ENCODE results near the gene TRAF6.
"Not testable (repeated sequence)": the region's sequence is repeated elsewhere in the genome, so short reads cannot be mapped to it uniquely, and the experiment has no call there.

TRAF6 gene

DNA sequence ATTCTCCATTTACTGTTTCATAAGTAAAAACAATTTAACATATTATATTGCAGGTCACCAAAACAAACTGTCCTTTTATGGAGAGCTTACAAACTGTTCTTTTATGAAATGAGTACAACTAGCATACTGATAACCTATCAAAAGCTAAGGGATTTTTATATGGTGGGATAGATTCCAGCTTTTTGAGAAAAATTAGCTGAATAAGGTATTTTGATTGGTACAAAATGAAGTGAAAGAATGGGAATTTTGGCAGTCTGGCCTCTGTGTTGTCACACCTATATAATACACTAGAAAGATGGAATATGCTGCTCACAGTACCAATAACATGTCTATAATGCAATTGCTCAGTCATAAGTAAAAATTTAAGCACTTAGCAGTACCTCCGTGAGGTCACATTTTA is 11.4 kb downstream of the TRAF6 start:
- in situ Hi-C loops (cut with MboI; ENCODE audit: low sequenced_read_pairs): no loop called here

DNA sequence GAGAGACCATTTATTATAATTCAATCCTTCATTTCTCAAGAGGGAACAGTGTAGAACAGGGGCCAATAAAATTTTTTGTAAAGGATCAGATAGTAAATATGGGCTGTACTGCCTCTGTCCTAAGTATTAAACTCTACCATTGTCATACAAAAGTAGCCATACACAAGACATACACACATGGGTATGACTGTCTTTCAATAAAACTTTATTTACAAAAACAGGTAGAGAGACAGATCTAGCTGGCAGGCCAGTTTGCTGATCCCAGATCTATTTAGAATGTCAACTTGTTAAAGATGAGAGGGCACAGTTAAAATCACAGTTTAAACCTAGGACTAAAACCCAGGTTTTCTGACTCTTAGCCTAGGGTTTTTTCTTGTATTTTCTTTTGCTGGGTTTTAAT is 16.7 kb downstream of the TRAF6 start:
- in situ Hi-C loops (cut with MboI; ENCODE audit: low sequenced_read_pairs): no loop called here

GRCh38 chr11:36492724-36493304 is 17.3 kb downstream of the TRAF6 start:
- in situ Hi-C loops (cut with MboI; ENCODE audit: low sequenced_read_pairs): no loop called here

DNA sequence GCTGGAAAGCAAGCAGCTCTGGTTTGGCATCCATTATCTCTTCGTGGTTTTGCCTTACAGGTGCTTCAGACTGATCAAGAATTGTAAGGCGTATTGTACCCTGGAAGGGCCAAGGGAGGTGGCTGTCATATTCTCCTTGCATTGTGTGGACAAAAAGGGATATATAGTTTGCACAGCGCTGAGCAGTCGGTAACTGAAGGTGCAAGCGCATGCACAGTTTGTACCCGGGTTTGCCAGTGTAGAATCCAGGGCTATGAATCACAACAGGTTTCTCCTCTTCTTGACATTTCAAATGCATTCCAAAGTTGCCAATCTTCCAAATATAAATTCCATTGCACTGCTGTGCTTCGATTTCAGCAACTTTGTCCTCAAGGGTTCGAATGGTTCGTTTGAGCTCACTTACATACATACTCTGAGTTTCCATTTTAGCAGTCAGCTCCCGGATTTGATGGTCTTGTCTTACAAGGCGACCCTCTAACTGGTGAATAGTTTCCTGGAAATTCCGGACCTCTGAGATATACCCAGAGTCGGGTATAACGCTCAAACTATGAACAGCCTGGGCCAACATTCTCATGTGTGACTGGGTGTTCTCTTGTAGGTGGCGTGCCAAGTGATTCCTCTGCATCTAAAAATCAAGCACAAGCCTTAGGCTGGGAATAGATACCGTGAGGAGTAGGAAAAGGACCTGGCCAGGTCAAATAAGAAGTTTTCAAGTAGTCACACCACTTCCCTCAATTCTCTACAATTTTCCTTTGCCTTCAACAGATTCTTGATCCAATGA is 19.9 kb downstream of the TRAF6 start:
- in situ Hi-C loops (cut with MboI; ENCODE audit: low sequenced_read_pairs): no loop called here

- in situ Hi-C loops (cut with MboI; ENCODE audit: low sequenced_read_pairs): no loop called here
Observed at GRCh38 chr11:36488096-36488495, 22.0 kb downstream of the TRAF6 start.

GRCh38 chr11:36487619-36488018 is 22.5 kb downstream of the TRAF6 start:
- in situ Hi-C loops (cut with MboI; ENCODE audit: low sequenced_read_pairs): no loop called here

DNA sequence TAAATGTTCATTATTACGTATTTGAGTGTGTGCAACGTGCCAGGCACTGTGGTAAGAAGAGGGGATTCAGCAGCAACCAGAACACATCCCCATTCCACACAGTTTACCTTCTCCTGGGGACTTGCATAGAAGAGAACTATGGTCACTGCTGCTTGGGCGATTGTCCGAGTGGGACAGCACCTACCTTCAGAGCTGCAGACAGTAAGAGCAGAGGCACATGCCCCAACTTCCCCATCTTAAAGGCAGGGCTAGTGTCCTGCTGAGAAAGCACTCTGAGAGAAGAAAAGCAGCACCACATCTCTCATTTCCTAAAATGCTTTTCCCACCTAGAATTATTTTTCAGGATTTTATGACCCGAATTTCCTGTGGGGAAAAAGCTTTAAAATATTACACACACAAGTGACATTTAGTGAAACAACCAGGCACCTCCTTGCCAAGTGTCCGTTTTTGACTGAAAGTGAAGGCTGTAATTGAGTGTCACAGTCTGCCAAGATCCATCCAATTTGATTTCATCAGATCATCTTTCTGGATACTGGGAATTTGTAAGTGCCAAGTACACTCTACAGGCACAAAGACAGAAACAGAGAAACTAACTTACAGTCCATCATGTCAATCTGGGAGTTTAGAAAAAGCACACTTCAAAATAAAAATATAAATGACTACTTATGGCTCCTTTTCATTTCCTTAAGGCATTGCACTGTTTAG is 24.6 kb downstream of the TRAF6 start:
- in situ Hi-C loops (cut with MboI; ENCODE audit: low sequenced_read_pairs): no loop called here

DNA sequence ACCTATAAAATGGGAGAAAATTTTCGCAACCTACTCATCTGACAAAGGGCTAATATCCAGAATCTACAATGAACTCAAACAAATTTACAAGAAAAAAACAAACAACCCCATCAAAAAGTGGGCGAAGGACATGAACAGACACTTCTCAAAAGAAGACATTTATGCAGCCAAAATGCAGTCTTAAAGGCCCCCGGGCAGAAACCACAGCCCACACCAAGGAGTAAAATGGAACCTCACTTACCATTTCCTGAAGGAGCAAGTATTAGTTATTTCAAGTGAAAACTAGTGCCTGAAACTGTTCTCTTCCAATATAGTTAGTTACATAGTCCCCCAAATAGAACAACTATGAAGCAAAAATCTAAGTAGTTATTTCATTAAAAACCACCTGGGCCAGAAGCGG is 27.0 kb downstream of the TRAF6 start:
- in situ Hi-C loops (cut with MboI; ENCODE audit: low sequenced_read_pairs): not testable (repeated sequence)

- in situ Hi-C loops (cut with MboI; ENCODE audit: low sequenced_read_pairs): no loop called here
Observed at GRCh38 chr11:36480833-36481232, 29.2 kb downstream of the TRAF6 start.

DNA sequence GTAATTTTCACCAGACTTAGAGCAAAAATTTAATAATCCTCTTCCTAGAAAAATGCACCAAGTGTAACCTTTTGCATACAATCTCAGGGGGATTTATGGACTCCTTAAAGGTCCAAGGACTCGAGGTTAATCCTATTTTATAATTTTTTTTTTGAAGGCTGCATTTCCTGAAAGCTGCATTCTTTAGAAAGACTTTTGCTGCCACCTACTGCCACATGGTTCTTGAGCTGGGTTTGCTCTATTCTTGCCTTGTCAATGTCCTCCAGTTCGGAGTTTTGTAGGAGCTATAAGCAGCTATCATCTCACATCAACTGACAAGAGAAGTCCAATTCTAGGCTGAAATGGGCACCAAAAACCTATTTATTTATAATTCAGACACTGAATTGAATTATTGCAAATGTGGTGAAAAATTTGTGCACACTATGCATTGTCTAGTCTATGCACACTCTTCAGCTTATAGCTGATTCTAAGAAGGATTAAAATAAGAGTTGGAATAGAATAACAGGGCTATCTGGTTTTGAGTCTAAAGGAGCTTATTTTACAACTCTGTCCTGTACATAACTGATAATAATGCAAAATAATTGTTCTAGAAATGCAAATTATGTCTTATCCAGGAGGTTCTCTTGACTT is 31.3 kb downstream of the TRAF6 start:
- in situ Hi-C loops (cut with MboI; ENCODE audit: low sequenced_read_pairs): no loop called here

GRCh38 chr11:36475192-36475591 is 34.9 kb downstream of the TRAF6 start:
- in situ Hi-C loops (cut with MboI; ENCODE audit: low sequenced_read_pairs): no loop called here

DNA sequence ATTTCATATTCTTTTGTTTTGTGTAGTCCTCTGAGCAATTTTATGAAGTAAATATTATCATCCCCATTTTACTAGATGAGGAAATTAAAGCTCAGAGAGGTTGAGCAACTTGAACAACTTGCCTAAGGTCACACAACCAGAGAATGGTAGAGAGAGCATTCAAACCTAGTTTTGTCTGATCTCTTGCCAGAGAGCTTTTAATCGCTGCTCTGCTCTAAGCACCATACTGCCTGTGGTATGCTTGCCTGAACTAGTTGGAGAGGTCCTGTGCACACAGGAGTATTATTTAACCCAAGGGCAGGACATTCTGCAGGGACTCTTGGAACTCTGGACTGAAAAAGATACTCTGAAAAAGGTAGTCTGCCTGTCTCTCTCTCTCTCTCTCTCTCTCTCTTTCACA is 38.5 kb downstream of the TRAF6 start:
- in situ Hi-C loops (cut with MboI; ENCODE audit: low sequenced_read_pairs): no loop called here

DNA sequence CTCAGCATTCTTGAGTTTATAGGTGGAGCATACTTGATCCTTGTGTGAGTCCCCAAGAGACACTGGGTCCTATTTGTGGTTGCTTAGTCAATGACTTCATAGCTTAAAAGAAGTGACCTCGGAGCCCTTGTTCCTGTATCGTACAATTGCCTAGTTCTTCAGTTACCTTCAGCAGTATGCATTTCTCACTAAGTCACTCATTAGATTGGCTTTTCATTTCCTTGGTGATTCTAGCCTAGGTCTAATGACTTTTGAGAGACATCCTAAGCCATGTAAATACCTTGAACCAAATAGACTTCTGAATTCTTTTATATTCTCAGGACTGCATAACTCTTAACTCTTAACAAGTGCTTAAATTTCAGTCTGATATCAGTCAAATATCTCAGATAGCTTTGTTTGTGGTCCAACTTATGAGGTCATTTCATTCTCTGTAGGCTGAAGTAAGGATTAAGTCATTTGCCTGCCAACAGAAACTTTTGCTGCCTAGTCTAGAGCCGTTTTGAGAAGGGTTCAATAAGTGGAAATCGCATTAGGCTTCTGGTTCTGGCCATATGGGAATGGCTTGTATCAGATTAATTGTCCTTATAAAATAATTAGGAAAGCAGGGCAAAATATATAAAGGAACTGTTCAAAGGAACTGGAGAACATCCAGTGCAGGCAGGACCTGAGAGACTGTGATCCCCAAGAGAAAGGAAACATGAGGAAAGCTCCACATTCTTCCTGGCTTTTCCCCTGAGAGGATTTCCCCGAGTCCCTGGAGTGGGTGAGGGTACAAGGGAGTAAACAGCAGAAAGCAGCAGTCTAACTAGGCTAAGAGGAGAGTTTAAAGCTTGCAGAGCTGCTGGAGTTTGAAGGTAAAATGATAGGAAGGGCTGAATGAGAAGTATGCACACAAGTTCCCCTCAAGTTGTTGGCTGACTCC is 39.9 kb downstream of the TRAF6 start:
- in situ Hi-C loops (cut with MboI; ENCODE audit: low sequenced_read_pairs): no loop called here

GRCh38 chr11:36469063-36469462 is 41.0 kb downstream of the TRAF6 start:
- in situ Hi-C loops (cut with MboI; ENCODE audit: low sequenced_read_pairs): no loop called here

DNA sequence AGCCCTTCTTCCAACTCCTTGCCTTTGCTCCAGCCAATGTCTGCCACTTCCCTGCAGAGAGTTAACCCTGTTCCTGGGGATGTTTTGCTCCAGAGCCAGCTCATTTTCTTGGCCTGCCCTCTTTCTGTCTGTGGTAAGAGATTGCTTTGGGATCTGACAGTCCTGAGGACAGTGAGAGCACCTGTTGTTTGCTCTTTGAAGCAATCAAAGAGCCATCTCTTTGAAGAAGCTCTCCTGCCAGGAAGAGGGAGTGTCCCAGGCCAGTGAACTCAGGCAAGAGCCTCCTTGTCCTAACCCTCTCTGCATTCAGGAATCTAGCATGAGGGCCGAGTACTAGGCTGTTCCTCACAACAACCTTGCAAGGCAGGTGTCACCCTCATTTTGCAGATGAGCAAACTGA is 42.2 kb downstream of the TRAF6 start:
- in situ Hi-C loops (cut with MboI; ENCODE audit: low sequenced_read_pairs): no loop called here

- in situ Hi-C loops (cut with MboI; ENCODE audit: low sequenced_read_pairs): no loop called here
Observed at GRCh38 chr11:36467012-36467411, 43.1 kb downstream of the TRAF6 start.

GRCh38 chr11:36465449-36466163 is 44.5 kb downstream of the TRAF6 start:
- in situ Hi-C loops (cut with MboI; ENCODE audit: low sequenced_read_pairs): no loop called here

GRCh38 chr11:36464720-36465119 is 45.4 kb downstream of the TRAF6 start:
- in situ Hi-C loops (cut with MboI; ENCODE audit: low sequenced_read_pairs): no loop called here

GRCh38 chr11:36463781-36464180 is 46.3 kb downstream of the TRAF6 start:
- in situ Hi-C loops (cut with MboI; ENCODE audit: low sequenced_read_pairs): no loop called here

DNA sequence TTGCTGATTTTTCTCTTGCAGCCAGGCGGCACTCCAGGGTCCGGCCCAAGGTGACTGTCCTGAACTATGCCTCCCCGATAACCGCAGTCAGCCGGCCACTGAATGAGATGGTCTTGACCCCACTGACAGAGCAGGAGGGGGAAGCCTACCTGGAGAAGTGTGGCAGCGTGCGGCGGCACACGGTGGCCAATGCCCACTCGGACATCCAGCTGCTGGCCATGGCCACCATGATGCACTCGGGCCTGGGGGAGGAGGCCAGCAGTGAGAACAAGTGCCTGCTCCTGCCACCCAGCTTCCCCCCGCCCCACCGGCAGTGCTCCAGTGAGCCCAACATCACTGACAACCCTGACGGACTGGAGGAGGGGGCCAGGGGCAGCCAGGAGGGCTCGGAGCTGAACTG is 47.8 kb downstream of the TRAF6 start:
- in situ Hi-C loops (cut with MboI; ENCODE audit: low sequenced_read_pairs): no loop called here

Measured in hTERT RPE-1 (cell line).